Measurements from ENCODE around the gene CSNK1G3.
"Not testable (repeated sequence)": the region's sequence is repeated elsewhere in the genome, so short reads cannot be mapped to it uniquely, and the experiment has no call there.

Gene CSNK1G3

DNA sequence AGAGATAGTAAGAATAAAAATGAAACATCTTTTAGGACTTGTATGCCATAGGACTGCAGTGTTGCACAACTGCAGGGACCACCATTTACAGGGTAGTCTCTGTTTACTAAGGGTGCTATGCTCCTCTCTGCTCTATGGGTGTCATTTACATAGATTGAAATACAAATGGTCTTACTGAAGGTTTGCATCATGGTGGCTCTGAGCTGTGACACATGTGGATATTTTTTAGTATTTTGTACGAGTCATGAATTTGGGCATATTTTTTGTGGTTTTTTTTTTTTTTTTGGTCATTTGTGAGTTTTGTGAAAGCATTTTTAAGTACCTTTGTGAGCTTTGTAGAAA lies 47.4 kb downstream of the CSNK1G3 start:
- no peak for DNase-seq (ENCODE audit: low read depth in 2 of 2)

DNA sequence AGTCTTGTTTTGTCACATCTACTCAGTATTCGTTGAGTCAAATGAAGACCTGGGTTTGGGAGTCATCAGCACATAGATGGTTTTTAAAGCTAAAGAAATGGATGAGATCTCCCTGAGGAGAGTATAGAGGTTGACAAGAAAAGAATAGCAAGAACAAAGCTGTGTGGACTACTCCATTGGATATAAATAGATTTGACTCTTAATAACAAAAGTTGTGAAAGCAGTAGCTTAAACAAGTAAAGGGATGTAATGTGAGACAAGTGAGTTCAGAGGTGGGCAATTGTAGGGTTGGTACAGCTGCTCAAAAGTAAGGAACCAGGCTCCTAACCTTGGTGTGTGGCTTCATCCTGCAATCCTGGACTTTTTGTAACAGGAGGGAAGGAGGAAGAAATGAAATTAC lies 49.3 kb downstream of the CSNK1G3 start:
- no peak for DNase-seq (ENCODE audit: low read depth in 2 of 2)

DNA sequence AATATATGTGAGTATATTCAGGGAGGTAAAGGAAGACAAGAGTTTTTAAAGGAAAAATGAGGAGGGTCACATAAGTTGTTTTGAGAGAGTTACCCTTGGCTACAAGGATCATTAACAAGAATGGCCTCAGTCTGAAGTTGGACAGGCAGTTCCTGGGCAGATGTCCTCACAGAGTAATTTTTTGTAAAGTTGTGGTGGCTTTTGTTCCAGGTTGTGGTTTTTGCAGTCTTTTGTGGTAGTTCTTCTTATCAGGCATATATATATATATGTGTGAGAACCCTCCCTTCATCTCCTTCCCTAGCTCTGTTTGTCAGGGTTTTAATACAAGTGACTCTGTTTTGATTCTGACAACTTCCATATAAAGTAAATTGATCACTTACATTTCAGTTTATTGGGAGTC lies 60.0 kb downstream of the CSNK1G3 start:
- no peak for DNase-seq (ENCODE audit: low read depth in 2 of 2)

DNA sequence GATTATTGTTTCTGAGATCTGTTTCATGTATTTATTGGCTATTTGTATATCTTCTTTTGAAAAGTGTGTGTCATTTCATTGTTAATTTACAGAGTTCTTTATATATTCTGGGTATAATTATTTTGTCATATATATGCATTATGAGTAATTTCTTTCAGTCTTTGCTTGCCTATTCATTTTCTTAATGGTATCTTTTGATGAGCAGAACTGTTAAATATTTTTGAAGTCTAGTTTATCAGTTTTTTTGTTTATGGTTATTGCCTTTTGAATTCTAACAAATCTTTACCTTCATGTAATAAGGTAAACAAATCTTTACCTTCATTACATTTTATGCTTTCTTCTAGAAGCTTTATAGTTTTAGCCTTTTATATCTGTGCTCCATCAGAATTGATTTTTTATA lies 66.4 kb downstream of the CSNK1G3 start:
- DNase-seq (ENCODE audit: low read depth in 2 of 2), result no peak

DNA sequence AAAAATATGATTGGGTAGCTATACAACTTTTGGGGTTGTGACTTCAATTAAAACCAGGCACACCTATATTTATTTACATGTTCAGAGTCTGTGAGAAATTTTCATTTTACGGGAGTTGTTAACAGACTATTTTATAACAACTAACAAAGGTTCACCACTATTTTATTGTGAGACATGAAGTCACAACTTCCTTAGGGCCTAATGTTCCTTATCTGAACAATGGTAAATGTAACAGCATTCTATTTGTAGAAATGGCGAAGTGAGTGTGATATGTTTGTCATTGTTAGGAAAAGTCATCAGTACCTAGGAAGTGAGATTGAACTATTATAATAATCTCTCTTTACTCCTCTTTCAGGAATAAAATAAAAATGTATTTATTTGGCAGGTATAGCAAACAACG lies 67.4 kb downstream of the CSNK1G3 start:
- no peak for DNase-seq (ENCODE audit: low read depth in 2 of 2)

DNA sequence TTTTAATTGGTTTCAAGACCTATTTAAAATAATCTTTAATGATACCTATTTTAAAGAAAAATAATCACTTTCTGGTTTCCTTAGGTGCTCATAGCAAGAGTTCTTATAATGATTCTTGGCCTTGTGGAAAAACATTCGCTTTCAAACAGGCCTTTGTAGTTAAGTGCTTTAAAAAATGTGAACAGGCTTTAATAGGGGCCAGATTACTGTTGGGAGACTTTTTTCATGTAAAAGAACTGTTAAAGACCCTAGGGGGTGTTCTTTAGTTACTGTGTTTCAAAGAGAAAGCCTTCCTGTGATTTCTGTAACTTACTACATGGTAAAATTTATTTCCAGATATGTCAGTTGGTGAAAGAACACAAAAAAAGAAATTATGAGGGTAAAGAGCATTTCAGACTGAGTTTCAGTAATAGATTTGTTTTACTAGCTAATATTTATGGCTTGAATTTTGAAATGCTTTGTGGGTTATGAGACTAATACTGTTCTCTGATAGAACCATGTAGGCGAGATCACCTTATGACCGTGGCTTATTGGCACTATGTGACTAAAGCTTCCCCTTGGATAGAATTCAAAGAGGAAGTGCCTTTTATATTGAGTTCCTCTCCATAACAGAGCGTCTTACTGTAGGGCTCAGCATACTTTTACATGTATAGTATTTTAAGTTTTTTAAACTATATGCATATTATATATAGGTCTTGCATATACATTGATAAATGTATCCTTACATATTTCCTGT lies 70.7 kb downstream of the CSNK1G3 start:
- no peak for DNase-seq (ENCODE audit: low read depth in 2 of 2)

DNA sequence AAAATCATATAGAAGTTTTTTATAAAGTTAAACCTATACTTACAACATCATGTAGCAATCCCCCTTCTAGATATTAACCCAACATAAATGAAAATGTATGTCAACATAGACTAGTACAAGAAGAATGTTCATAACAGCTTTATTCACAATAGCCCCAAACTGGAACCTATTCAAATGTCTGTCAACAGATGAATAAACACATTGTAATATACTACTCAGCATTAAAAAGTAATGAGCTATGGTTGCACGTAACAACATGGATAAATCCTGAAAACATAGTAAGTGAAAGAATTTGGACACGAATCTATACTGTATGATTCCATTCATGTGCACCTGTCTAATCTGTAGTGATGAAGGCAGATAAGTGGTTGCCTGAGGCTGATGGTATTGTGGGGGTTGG lies 73.9 kb downstream of the CSNK1G3 start:
- DNase-seq (ENCODE audit: low read depth in 2 of 2), result no peak

DNA sequence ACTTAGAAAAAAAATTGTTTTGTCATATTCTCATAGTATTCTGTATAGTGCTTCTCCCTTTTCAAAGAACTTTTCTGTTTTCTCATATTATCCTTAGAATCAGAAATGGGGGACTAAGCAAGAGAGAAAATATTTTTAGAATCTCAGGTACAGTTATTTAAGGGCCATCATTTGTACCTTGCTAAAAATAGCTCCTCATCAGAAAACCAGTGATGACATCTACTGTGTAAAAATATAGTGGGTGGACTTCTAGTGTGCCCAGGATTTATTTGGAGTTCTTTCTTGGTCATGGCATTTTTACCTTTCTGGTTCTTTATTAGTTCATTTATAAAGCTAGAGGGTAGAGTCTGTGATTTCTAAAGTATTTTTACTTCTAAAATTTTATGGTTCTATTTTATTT lies 82.5 kb downstream of the CSNK1G3 start:
- DNase-seq (ENCODE audit: low read depth in 2 of 2), result no peak

DNA sequence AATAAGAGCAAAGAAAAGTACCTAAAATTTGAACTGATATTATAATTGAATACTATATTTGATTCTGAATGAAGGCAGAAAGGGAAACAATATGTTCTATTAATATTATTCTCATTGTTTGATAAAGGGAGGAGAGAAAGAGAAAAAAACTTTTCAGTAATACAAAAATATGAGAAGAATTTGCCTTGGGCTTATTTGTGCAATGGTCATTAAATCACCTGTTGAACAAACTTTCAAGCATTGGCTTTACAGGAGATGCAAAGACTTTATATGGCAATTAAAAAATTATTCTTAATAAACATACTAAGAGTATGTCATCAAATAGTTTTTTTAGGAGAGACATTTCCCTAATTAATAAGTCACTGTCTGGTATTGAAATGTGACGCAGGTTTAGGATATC lies 85.0 kb downstream of the CSNK1G3 start:
- DNase-seq (ENCODE audit: low read depth in 2 of 2), result no peak

DNA sequence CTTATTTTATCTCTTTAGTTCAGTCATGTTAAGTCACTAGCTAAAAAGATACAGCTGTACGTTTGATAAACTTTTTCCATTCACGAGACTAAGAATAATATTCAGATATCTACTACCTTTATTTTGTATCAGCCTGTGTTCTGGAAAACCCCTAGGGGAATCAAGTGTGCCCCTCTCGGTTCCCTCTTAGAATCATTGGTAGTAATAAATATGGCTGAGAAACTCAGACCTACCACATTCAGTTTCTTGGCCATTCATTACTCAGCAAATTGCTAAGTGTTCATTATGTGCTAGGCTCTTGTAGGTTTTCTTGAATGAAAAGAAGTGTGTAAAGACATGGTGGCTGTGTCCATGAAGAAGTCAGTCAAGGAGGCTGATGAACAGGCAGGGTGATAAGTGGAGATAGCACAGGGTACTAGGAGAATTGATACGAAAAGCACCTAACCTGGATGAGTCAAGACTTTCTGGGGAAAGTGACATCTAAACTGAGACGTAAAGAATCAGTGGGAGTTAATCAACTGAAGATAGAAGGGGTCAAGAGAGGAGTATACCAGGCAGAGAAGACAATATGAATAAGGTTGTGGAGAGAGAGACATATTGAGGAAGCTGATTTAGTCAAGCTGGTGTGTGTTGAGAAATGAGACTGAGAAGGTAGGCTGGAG lies 86.2 kb downstream of the CSNK1G3 start:
- DNase-seq (ENCODE audit: low read depth in 2 of 2), result no peak

DNA sequence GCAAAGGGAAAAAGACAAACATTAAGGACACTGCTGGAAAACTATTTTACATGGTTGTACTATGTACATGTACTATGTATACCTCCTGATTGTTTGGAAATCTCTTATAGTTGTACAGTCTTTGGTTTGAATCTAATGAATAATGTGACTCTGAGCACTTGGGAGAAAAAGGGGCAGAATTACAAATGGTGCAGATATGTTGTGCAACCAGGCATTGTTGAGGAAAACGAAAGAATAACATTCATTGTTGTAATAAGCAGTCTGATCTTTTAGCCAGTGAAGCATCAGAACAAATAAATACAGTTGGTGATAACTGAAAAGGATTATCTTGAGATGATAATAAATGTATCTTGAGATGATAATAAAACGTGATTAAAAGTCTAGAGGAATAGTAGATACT lies 87.2 kb downstream of the CSNK1G3 start:
- no peak for DNase-seq (ENCODE audit: low read depth in 2 of 2)

DNA sequence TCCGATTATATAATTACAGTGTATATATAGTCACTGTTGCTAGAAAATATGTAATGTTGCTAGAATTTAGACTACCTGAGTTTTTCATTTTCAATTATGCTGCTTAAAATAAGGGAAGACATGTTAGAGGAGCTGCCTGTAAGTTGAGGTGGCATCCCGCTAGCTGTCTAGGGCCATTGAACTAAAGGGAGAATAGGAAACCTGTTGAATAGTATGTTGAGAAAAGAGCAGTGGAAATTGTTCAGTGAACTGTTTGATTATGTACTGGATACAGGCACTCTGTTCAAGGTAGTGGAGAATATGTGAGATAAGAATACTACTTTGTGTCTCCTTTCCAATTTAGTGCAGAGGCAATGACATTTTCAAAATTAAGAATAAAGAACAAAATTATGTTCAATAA lies 89.6 kb downstream of the CSNK1G3 start:
- no peak for DNase-seq (ENCODE audit: low read depth in 2 of 2)

DNA sequence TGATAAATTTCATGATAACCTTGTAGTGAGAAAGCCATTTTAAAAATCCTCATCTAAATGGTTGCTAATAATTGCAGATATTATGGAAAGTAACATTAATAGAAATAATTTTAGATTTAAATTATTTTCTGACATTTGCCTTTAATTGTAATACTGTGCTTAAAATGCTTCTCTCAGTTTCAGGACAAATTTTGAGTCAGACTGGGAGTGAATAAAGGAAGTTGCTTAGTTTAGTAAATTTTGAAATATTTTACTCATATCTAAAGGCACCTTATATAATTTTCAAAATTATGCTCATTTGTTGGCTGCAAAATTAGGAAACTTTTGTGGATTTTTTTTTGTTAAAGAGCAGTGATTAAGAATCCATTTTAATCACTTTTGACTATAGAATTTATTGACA lies 93.8 kb downstream of the CSNK1G3 start:
- no peak for DNase-seq (ENCODE audit: low read depth in 2 of 2)

DNA sequence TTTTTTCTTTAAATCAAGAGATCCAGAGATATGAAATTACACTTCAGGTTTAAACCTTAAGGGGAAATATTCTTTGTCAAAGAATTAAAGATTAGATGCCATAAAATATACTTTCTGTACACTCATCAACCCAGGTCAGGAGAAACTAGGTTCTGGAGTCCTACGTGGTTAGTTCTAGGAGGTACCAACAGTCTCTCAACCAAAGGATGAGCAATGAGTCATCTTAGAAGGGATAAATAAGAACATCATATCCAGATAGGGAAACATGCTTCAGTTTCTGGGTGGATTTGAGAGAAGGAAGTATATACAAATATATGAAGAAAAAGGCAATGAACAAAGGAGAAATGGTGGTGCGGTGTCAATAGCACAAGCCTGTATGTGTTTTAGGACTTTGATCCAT lies 98.2 kb downstream of the CSNK1G3 start:
- DNase-seq (ENCODE audit: low read depth in 2 of 2), result no peak

DNA sequence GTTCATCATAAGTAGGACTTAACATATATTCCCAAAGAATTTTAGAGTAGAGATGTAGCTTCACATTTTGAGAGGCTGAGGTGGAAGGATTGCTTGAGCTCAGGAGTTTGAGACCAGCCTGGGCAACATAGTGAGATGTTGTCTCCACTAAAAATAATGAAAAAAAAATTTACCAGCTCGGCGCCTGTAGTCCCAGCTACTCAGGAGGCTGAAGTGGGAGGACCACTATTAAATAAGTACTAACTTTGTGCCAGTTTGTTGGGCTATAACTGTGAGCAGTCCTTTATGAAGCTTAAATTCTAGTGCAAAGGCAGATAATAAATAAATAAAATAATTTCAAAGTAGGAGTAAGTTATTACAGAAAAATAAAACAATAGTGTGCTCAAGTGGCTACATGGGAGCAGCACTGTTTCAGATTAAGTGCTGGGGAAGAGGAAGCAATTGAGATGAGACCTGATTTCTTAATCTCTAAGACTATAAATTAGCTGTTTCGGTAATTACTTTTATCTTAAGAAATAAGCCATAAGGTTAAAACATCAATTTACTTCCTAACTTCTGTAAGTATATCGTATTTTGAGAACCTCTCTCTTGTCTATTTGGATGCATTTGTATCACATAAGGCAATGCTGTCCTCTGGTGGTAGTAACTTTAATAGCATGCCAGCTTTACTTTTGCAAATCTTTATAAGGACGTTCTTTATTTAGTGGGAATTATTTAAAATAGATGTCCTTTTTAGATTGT lies 98.9 kb downstream of the CSNK1G3 start:
- no peak for DNase-seq (ENCODE audit: low read depth in 2 of 2)

DNA sequence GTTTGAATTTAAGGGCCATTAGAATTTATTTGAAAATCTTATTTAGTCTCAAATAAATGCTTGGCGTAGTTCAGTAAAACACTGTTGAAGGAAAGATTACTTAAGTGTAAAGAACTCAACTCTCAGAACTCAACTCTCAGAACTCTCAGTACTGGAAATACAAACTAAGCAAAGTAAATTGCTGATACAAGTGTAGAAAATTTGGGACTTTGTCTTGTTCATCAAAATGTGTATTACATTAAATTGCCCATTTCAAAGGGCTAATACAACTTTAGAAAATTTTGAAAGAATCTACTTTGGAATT lies 99.4 kb downstream of the CSNK1G3 start:
- no peak for DNase-seq (ENCODE audit: low read depth in 2 of 2)

DNA sequence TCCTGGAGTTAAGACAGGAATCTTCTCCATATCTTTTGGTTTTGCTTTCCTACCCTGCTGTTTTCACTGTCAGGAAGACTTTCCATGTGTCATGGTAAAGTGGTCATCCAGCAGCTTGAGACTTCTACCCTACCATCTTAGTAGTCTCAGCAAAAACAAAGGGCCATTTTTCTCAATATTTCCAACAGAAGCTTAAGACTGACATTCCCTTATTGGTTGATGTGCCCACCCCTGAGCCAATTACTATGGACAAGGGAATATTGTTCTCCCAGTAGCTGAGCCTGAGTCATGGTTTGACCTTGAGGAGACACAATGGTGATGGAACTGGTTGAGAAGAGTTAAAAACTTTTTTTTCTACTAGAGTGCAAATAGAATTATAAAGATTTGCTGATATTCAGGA lies 105.6 kb downstream of the CSNK1G3 start:
- no peak for DNase-seq (ENCODE audit: low read depth in 2 of 2)

DNA sequence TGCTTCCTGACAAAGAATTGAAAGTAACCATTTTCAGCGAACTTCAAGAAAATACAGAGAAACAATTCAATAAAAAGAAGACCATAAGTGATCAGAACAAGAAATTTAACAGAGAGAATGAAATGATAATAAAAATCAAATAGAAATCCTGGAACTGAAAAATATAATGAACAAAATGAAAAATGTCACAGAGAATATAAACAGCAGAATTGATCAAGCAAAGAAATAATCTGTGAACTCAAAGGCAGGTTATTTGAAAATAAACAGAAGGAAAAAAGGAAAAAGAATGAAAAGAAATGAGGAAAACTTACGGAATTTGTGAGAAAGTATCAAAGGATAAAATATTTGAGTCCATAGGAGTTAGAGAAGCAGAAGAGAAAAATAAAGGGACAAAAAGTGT lies 114.1 kb downstream of the CSNK1G3 start:
- DNase-seq (ENCODE audit: low read depth in 2 of 2), result no peak

DNA sequence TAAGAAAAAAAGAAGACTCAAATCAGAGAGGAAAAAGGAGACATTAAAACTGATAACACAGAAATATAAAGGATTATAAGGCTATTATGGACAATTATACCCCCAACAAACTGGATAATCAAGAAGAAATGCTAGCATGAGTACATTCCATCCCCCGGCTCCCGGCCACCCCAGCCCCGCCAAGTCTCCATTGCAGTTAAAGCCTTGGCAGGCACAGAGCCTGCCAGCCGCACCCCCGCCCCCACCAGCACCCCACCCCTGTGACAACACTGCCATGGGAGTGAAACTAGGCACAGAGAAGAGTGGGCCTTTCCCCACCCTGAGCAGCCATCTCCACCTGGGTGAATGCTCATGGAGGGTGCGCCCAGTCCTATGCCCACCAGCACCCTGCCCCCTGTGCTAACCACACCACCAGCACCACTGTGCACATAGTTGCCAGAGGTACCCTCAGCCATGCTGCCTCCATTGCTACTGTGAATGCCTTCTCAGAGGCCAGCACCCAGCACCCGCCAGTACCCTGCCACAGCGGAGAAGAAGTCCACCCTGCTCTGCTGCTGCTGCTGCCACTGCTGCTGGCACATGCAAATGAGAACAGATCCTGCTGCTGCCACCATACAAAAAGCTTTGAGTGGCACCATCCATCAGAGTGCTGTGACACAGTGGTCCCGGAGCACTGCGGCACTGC lies 117.0 kb downstream of the CSNK1G3 start:
- DNase-seq (ENCODE audit: low read depth in 2 of 2), result no peak

DNA sequence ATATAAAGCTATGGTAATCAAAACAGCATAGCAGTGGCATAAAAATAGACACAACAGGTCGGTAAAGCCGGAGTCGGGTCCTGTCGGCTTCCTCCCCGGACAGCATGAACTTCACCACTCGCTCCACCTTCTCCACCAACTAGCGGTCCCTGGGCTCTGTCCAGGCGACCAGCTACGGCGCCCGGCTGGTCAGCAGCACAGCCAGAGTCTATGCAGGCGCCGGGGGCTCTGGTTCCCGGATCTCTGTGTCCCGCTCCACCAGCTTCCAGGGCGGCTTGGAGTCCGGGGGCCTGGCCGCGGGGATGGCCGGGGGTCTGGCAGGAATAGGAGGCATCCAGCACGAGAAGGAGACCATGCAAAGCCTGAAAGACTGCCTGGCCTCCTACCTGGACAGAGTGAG lies 124.0 kb downstream of the CSNK1G3 start:
- no peak for DNase-seq (ENCODE audit: low read depth in 2 of 2)

DNA sequence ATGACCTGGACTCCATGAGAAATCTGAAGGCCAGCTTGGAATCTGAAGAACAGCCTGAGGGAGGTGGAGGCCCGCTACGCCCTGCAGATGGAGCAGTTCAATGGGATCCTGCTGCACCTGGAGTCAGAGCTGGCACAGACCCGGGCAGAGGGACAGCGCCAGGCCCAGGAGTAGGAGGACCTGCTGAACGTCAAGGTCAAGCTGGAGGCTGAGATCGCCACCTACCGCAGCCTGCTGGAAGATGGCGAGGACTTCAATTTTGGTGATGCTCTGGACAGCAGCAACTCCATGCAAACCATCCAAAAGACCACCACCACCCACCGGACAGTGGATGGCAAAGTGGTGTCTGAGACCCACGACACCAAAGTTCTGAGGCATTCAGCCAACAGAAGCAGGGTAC lies 125.1 kb downstream of the CSNK1G3 start:
- not testable (repeated sequence) for DNase-seq (ENCODE audit: low read depth in 2 of 2)

DNA sequence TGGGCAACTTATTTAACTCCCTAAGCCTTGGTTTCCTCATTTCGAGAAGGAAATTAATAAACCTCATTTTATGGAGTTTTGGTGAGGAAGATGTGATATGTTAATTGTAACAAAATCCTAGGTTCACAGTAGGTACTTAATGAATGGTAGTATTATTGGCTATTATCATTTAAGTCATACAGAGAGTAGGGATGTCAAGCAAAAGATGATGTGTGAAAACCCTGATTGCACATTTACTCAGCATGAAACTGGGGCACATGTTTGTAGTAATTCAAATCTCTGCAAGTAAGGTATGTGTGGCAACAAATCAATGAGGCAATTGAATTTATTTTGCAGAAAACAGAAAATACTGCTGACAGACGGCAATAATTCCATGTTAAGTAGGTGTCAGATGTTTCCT lies 127.3 kb downstream of the CSNK1G3 start:
- no peak for DNase-seq (ENCODE audit: low read depth in 2 of 2)

Measured in stimulated activated CD4-positive, alpha-beta T cell treated with anti-CD3 and anti-CD28 coated beads, Interleukin-1b, Interleukin-23, amount 100 ng/mL, for 1 hour (primary cell).